ENCODE measurements around the gene FBLN2.

FBLN2 gene

DNA sequence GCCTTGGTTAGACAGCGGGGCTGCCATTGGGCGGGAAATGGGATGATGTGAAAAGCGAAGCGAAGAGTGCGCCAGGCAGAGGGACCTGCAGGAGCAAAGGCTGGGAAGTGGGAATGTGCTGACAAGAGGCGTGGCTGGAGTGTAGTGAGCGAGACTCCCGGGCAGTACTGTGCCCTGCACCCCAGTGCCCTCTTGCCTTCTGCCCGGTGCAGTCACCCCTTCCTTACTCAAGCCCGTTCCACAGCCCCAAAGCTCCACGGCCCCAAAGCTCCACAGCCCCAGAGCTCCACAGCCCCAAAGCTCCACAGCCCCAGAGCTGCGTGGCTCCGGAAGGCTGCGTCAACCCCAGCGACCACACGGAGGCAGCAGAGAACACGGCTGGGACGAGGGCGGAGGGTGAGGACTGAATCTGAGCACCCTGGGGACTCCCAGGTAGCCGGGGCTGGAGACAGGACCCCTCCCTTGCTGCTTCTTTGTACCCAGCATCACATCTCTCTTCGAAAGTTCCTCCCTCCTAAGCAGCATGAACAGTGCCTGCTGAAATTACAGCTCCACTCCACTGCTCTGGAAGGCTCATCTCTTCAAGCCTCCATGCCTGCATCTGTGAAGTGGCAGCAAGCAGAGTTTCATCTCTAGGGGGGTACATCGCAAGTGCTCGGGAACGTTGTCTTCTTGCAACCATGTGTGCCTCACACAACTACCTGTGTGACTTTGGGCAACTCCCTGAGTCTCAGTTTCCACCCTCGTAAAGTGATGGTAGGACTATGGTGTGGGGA, 108.9 kb downstream of the FBLN2 start:
- Histone ChIP-seq H3K27me3 (ENCODE audit: insufficient read depth, poor library complexity, severe bottlenecking) (peaks cover 25% of the 10 kb centered on the region), H3K27ac (replicated peaks) (no peak overlapping the region), H3K4me3 (replicated peaks; ENCODE audit: insufficient read depth, low read length) (no peak overlapping the region)
- DNase-seq (ENCODE audit: low read depth in 1 of 2, low spot score in 1 of 2), result peak in 1 of 2 experiments; percentile 24
- TF ChIP-seq POLR2AphosphoS5 (IDR thresholded peaks at IDR 0.05; ENCODE audit: low read depth), result no peak
- TF ChIP-seq, protein P1, sequence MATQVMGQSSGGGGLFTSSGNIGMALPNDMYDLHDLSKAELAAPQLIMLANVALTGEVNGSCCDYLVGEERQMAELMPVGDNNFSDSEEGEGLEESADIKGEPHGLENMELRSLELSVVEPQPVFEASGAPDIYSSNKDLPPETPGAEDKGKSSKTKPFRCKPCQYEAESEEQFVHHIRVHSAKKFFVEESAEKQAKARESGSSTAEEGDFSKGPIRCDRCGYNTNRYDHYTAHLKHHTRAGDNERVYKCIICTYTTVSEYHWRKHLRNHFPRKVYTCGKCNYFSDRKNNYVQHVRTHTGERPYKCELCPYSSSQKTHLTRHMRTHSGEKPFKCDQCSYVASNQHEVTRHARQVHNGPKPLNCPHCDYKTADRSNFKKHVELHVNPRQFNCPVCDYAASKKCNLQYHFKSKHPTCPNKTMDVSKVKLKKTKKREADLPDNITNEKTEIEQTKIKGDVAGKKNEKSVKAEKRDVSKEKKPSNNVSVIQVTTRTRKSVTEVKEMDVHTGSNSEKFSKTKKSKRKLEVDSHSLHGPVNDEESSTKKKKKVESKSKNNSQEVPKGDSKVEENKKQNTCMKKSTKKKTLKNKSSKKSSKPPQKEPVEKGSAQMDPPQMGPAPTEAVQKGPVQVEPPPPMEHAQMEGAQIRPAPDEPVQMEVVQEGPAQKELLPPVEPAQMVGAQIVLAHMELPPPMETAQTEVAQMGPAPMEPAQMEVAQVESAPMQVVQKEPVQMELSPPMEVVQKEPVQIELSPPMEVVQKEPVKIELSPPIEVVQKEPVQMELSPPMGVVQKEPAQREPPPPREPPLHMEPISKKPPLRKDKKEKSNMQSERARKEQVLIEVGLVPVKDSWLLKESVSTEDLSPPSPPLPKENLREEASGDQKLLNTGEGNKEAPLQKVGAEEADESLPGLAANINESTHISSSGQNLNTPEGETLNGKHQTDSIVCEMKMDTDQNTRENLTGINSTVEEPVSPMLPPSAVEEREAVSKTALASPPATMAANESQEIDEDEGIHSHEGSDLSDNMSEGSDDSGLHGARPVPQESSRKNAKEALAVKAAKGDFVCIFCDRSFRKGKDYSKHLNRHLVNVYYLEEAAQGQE (IDR thresholded peaks at IDR 0.05; ENCODE audit: insufficient replicate concordance, low read depth), result no peak
- TF ChIP-seq, protein P2, sequence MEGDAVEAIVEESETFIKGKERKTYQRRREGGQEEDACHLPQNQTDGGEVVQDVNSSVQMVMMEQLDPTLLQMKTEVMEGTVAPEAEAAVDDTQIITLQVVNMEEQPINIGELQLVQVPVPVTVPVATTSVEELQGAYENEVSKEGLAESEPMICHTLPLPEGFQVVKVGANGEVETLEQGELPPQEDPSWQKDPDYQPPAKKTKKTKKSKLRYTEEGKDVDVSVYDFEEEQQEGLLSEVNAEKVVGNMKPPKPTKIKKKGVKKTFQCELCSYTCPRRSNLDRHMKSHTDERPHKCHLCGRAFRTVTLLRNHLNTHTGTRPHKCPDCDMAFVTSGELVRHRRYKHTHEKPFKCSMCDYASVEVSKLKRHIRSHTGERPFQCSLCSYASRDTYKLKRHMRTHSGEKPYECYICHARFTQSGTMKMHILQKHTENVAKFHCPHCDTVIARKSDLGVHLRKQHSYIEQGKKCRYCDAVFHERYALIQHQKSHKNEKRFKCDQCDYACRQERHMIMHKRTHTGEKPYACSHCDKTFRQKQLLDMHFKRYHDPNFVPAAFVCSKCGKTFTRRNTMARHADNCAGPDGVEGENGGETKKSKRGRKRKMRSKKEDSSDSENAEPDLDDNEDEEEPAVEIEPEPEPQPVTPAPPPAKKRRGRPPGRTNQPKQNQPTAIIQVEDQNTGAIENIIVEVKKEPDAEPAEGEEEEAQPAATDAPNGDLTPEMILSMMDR (IDR thresholded peaks at IDR 0.05; ENCODE audit: insufficient read depth, low read length), result peak; percentile 66

DNA sequence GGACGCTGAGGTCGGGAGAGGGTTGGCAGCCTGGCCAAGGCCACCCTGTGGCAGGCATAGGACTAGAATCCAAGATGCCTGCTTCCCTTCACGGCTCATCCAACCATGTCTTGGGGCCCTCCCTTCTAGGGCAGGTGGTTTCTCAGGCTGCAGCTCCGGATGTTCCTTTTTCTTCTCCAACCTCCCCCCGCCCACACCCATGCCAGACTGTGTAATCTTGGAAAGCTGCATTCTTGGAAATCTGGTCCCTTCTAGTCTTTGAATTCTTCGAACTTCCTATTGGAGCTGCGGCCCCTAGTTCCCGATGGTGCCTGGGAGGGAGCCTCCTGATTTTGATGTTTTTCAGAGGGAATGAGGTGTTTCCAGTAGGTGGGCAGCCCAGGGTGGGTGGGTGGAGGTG, 109.8 kb downstream of the FBLN2 start:
- Histone ChIP-seq H3K4me3 (replicated peaks; ENCODE audit: insufficient read depth, low read length) (no peak overlapping the region), H3K27ac (replicated peaks) (no peak overlapping the region), H3K27me3 (ENCODE audit: insufficient read depth, poor library complexity, severe bottlenecking) (peaks cover 25% of the 10 kb centered on the region)
- no peak for DNase-seq (ENCODE audit: low read depth in 1 of 2, low spot score in 1 of 2)
- no peak for TF ChIP-seq SPI1 (IDR thresholded peaks at IDR 0.05; ENCODE audit: borderline replicate concordance, low read depth)
- no peak for TF ChIP-seq GABPA (IDR thresholded peaks at IDR 0.05; ENCODE audit: low read depth)
- TF ChIP-seq, protein P1 (IDR thresholded peaks at IDR 0.05; ENCODE audit: insufficient replicate concordance, low read depth), result no peak
- TF ChIP-seq, protein P2 (IDR thresholded peaks at IDR 0.05; ENCODE audit: insufficient read depth, low read length), result no peak
- TF ChIP-seq POLR2AphosphoS5 (IDR thresholded peaks at IDR 0.05; ENCODE audit: low read depth), result no peak

DNA sequence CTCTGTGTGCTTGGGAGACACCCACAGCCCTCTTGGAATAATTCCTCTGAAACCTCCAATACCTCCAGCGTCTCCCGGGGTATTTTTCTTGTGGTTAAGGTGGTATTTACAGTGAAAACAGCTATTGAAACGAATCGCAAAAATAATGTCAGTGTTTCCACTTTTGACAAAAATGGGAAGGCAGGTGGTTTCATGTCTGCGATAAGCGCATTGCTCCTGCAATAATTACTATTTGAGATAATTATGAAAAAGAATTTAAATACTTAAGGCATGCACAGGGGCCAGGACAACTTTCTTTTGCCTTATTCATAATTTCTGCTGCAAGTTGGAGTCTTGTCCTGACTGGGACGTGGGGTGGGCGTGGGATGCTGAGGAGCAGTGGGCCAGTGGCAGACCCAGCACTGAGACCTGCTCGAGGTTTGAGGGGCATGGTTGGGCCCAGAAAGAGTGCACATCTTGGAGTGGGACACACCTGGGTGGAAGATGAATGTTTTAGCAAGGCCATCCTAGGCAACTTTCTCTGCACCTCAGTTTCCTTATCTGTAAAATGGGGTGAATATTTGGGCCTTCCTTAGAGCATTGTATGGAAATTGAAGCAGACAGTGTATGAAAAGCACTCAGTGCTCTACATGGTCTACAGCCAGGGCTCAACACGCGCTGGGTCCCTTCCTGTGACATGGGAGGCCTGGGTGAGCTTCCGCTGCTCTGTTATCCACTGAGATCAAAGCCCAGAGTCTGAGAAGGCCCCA, 110.5 kb downstream of the FBLN2 start:
- DNase-seq (ENCODE audit: low read depth in 1 of 2, low spot score in 1 of 2), result no peak
- Histone ChIP-seq H3K4me3 (replicated peaks; ENCODE audit: insufficient read depth, low read length) (no peak overlapping the region), H3K27ac (replicated peaks) (no peak overlapping the region), H3K27me3 (ENCODE audit: insufficient read depth, poor library complexity, severe bottlenecking) (peaks cover 21% of the 10 kb centered on the region)
- TF ChIP-seq GABPA (IDR thresholded peaks at IDR 0.05; ENCODE audit: low read depth), result no peak
- TF ChIP-seq, protein P1 (IDR thresholded peaks at IDR 0.05; ENCODE audit: insufficient replicate concordance, low read depth), result no peak
- TF ChIP-seq, protein P2 (IDR thresholded peaks at IDR 0.05; ENCODE audit: insufficient read depth, low read length), result no peak
- TF ChIP-seq SPI1 (IDR thresholded peaks at IDR 0.05; ENCODE audit: borderline replicate concordance, low read depth), result no peak
- TF ChIP-seq POLR2AphosphoS5 (IDR thresholded peaks at IDR 0.05; ENCODE audit: low read depth), result no peak

Data from HL-60 (cell line).